Stomach smooth muscle (tissue), 2 donors: ENCODE measurements around the gene LINGO4.
"Not testable (repeated sequence)": the region's sequence is repeated elsewhere in the genome, so short reads cannot be mapped to it uniquely, and the experiment has no call there.

Source experiments
- H3K27ac ChIP-seq: one replicate; pipeline ENCODE4 v1.7.0; 2013; ENCODE audit warnings: mild to moderate bottlenecking, low read length, inconsistent platforms
- H3K27me3 ChIP-seq, 2 donors: one replicate each; pipeline ENCODE4 v1.7.0; 2013; ENCODE audit warnings: low read length in 2 of 2; ENCODE audit not compliant: insufficient read depth in 2 of 2, control insufficient read depth in 1 of 2
- H3K36me3 ChIP-seq, 2 donors: one replicate each; pipeline ENCODE4 v1.7.0; 2013; ENCODE audit warnings: low read length in 2 of 2; ENCODE audit not compliant: control insufficient read depth in 2 of 2, insufficient read depth in 2 of 2
- H3K4me1 ChIP-seq: one replicate; pipeline ENCODE4 v1.7.0; 2013; ENCODE audit warnings: low read length; ENCODE audit not compliant: control insufficient read depth, insufficient read depth
- H3K4me3 ChIP-seq, 2 donors: one replicate each; pipeline ENCODE4 v1.7.0; 2013; ENCODE audit warnings: low read length in 2 of 2
- H3K9ac ChIP-seq, 2 donors: one replicate each; pipeline ENCODE4 v1.7.0; 2013; ENCODE audit warnings: low read length in 2 of 2, mild to moderate bottlenecking in 1 of 2
- H3K9me3 ChIP-seq, 2 donors: one replicate each; pipeline ENCODE4 v1.7.0; 2013; ENCODE audit warnings: low read length in 2 of 2; ENCODE audit not compliant: control insufficient read depth in 2 of 2
- donor health status: healthy.
- donor health status: Pancreatic carcinoma.

LINGO4 gene

DNA sequence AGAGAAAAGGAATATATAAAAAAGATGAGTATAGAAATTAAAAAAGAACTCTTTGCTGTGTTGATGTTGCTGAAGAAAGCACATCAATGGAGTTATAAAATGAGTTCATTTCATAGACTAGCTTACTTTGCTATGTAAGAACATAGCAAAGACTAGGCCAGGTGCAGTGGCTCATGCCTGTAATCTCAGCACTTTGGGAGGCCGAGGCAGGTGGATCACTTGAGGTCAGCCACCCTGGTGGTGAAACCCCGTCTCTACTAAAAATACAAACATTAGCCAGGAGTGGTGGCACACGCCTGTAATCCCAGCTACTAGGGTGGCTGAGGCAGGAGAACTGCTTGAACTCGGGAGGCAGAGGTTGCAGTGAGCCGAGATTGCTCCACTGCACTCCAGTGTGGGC is 23.2 kb downstream of the LINGO4 start:
- H3K27me3 ChIP-seq, H3K9me3 ChIP-seq, H3K4me1 ChIP-seq, H3K9ac ChIP-seq, H3K4me3 ChIP-seq, H3K27ac ChIP-seq: not testable (repeated sequence)
- peaks cover 11 to 12% of the 10 kb centered on the region in 2 donors for H3K36me3 ChIP-seq

GRCh38 chr1:151780736-151781135 is 24.5 kb downstream of the LINGO4 start:
- H3K9ac ChIP-seq, H3K4me1 ChIP-seq, H3K9me3 ChIP-seq, H3K27ac ChIP-seq, H3K27me3 ChIP-seq, H3K4me3 ChIP-seq: not testable (repeated sequence)
- peaks cover 15 to 22% of the 10 kb centered on the region in 2 donors for H3K36me3 ChIP-seq

- Histone ChIP-seq H3K4me1 (no peaks in the 10 kb centered on the region), H3K9ac (no peak overlapping the region), H3K9me3 (no peaks in the 10 kb centered on the region), H3K36me3 (peaks cover 23 to 30% of the 10 kb centered on the region in 2 donors), H3K4me3 (no peak overlapping the region), H3K27me3 (no peaks in the 10 kb centered on the region), H3K27ac (no peak overlapping the region)
Measured at GRCh38 chr1:151779852-151780251, 25.4 kb downstream of the LINGO4 start.

DNA sequence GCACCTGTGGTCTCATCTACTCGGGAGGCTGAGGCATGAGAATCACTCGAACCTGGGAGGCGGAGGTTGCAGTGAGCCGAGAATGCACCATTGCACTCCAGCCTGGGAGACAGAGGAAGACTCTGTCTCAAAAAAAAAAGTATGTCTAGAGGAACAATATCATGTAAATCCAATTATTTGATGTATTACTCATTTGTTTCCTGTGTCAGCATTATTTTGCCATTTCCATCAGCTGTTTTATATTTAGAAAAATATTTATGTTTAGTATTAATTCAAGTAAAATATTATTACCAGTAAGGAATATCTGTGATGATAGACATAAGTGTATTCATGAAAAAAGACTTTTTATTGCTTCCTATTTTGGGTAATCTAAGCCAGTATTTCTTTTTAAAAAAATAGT is 27.9 kb downstream of the LINGO4 start:
- no peaks in the 10 kb centered on the region for H3K4me1 ChIP-seq
- H3K27me3 ChIP-seq, result no peaks in the 10 kb centered on the region
- no peak overlapping the region for H3K27ac ChIP-seq
- no peaks in the 10 kb centered on the region for H3K9me3 ChIP-seq
- H3K36me3 ChIP-seq, result peaks cover 28 to 38% of the 10 kb centered on the region in 2 donors
- H3K9ac ChIP-seq, result no peak overlapping the region
- H3K4me3 ChIP-seq, result no peak overlapping the region

DNA sequence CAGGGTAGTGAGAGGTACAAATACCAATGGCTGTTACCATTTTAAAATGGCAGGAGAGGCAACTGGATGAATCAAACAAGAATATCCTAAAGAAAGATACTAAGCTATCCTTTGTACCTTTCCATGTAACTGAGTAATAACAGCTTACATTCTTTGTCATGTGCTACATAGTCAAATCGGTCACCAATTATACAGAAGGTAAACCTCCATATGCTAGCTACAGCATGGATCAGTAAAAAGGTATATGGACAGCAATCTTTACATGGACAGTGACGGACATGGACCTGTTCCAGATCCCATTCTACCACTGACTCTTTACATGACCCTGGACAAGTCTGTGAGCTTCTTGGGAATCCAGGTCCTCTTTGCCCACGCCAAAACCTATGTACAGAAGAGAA is 28.6 kb downstream of the LINGO4 start:
- Histone ChIP-seq H3K9me3 (no peaks in the 10 kb centered on the region), H3K4me3 (no peak overlapping the region), H3K27me3 (no peaks in the 10 kb centered on the region), H3K27ac (no peak overlapping the region), H3K4me1 (no peaks in the 10 kb centered on the region), H3K36me3 (peaks cover 28 to 38% of the 10 kb centered on the region in 2 donors), H3K9ac (no peak overlapping the region)

- Histone ChIP-seq H3K27me3 (no peaks in the 10 kb centered on the region), H3K4me3 (no peak overlapping the region), H3K9me3 (no peaks in the 10 kb centered on the region), H3K4me1 (no peaks in the 10 kb centered on the region), H3K27ac (no peak overlapping the region), H3K36me3 (peaks cover 25 to 34% of the 10 kb centered on the region in 2 donors), H3K9ac (no peak overlapping the region)
Measured at GRCh38 chr1:151775894-151776664, 29.1 kb downstream of the LINGO4 start.

GRCh38 chr1:151774256-151774922 is 30.8 kb downstream of the LINGO4 start:
- no peaks in the 10 kb centered on the region for H3K4me1 ChIP-seq
- peaks cover 22 to 34% of the 10 kb centered on the region in 2 donors for H3K36me3 ChIP-seq
- no peak overlapping the region for H3K9ac ChIP-seq
- no peak overlapping the region for H3K27ac ChIP-seq
- no peaks in the 10 kb centered on the region for H3K9me3 ChIP-seq
- no peaks in the 10 kb centered on the region for H3K27me3 ChIP-seq
- H3K4me3 ChIP-seq, result no peak overlapping the region

DNA sequence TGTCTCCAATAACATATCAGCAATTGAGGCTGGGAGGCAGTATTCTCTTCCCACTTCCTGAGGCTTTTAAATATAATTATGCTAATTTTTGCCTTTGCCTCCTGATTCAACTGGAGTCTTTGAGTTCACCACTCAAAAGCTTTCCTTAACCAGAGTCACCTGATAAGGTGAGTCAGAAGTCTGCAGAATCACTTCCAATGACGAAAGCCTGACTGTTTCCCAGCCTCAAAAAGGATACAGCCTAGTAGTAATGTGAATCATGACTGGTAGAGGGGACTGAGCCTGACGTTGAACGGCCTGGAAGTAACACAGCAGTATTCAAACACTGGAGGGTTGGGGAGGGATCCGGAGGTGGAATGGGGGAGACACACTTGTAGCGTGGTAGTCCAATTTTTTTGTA is 31.5 kb downstream of the LINGO4 start:
- H3K36me3 ChIP-seq, result peaks cover 21 to 33% of the 10 kb centered on the region in 2 donors
- H3K27me3 ChIP-seq, result no peaks in the 10 kb centered on the region
- H3K9me3 ChIP-seq, result no peaks in the 10 kb centered on the region
- no peaks in the 10 kb centered on the region for H3K4me1 ChIP-seq
- H3K9ac ChIP-seq, result no peak overlapping the region
- H3K27ac ChIP-seq, result no peak overlapping the region
- no peak overlapping the region for H3K4me3 ChIP-seq

DNA sequence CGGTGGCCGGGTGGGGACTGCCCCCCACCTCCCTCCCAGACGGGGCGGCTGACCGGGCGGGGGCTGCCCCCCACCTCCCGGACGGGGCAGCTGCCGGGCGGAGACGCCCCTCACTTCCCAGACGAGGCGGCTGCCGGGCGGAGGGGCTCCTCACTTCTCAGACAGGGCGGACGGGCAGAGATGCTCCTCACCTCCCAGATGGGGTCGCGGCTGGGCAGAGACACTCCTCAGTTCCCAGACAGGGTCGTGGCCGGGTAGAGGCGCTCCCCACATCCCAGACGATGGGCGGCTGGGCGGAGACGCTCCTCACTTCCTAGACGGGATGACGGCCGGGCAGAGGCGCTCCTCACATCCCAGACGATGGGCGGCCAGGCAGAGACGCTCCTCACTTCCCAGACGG is 35.9 kb downstream of the LINGO4 start:
- not testable (repeated sequence) for H3K9ac ChIP-seq, H3K9me3 ChIP-seq, H3K4me3 ChIP-seq, H3K27ac ChIP-seq, H3K27me3 ChIP-seq, H3K4me1 ChIP-seq, H3K36me3 ChIP-seq

GRCh38 chr1:151768351-151769066 is 36.7 kb downstream of the LINGO4 start:
- not testable (repeated sequence) for H3K9me3 ChIP-seq, H3K4me1 ChIP-seq, H3K4me3 ChIP-seq, H3K9ac ChIP-seq, H3K36me3 ChIP-seq, H3K27me3 ChIP-seq, H3K27ac ChIP-seq
